ENCODE data around the gene ROR2. TPM values are rescaled to one million over a fixed set of nuclear protein-coding genes. Genes with fewer than 3 reads are reported as not detected.

The ROR2 gene
- total and polyA plus RNA-seq, 2 experiments from 2014 or later = 8.1 to 18.8 TPM

GRCh38 chr9:91985692-91986091, 35.7 kb upstream of the ROR2 start (continued):
- TF ChIP-seq ZNF462 (CRISPR knock-in tag; IDR thresholded peaks at IDR 0.05) (no peak), ZNF114 (CRISPR knock-in tag; IDR thresholded peaks at IDR 0.05) (no peak), REST (IDR thresholded peaks at IDR 0.05; ENCODE audit: unreplicated experiment) (no peak), ETS1 (IDR thresholded peaks at IDR 0.05) (no peak)

Measured in GM23338 (cell line).